Skin of body (tissue), 3 donors: ENCODE results near the gene GATAD2B. TPM values are rescaled to one million over a fixed set of nuclear protein-coding genes. Genes with fewer than 3 reads are reported as not detected.

Source experiments
- DNase-seq: peaks from one replicate; lab custom pipeline; 2025; lab: John Stamatoyannopoulos, UW
- small RNA-seq: library from RNA; depleted of rRNA; stranded (forward); fragments of <200 nt; gene quantifications from one replicate; pipeline ENCODE3, GENCODE V24; 2014; ENCODE audit warnings: low replicate concordance
- total RNA-seq: library from RNA; depleted of rRNA; stranded (reverse); fragments of >200 nt; gene quantifications from one replicate; pipeline ENCODE4 v1.2.3, GENCODE V29; 2014

The GATAD2B gene
- total RNA-seq, 1 donor from 2014 or later, result 12.6 TPM

GRCh38 chr1:153763365-153764225 lies 159.2 kb downstream of the GATAD2B start:
- no peak for DNase-seq

DNA sequence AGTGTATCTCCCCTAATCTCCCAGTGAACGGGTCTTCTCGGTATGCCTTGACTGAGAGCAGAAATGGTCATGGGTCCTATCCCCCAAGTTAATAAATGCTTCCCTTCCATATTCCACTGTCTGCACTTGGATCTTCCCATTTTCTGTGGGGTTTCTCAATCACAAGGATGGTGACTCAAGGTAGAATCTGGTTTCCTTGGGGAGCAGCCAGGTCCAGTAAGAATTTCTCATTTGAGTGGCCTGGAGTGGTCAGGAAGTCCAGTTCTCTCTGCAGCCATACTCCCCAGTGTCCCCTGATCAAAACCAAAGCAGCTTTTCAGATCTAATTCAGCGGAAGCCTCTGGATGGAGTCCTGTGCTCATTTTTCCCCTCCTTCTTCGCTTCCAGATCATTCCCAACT lies 162.3 kb downstream of the GATAD2B start:
- DNase-seq, result no peak

Small RNA genes within 50 kb of the gene (small RNA-seq; reads per million reads assigned to genes)
- not detected for gene AL831737.1
- not detected for gene MIR6737
- gene RF00019, result not detected

Other genes starting within 250 kb of the GATAD2B start
- 10.6 TPM for gene NPR1, start 244.3 kb downstream of the GATAD2B start, total RNA-seq
- 40.5 TPM for gene INTS3, start 194.9 kb downstream of the GATAD2B start, total RNA-seq
- gene SLC27A3, start 147.6 kb downstream of the GATAD2B start, total RNA-seq, result 25.0 TPM
- 18.8 TPM for gene DENND4B, start 23.7 kb upstream of the GATAD2B start, total RNA-seq
- 5.1 TPM for gene CRTC2, start 35.6 kb upstream of the GATAD2B start, total RNA-seq
- 38.8 TPM for gene SLC39A1, start 40.6 kb upstream of the GATAD2B start, total RNA-seq
- 10.7 TPM for gene CREB3L4, start 44.9 kb upstream of the GATAD2B start, total RNA-seq
- 73.8 TPM for gene JTB, start 54.7 kb upstream of the GATAD2B start, total RNA-seq
- gene RAB13, start 63.4 kb upstream of the GATAD2B start, total RNA-seq, result 38.7 TPM
- gene RPS27, start 67.8 kb upstream of the GATAD2B start, total RNA-seq, result 2,280 TPM
- 0.10 TPM for gene NUP210L, start 232.1 kb upstream of the GATAD2B start, total RNA-seq